ENCODE measurements around the gene GALK2.

DNA sequence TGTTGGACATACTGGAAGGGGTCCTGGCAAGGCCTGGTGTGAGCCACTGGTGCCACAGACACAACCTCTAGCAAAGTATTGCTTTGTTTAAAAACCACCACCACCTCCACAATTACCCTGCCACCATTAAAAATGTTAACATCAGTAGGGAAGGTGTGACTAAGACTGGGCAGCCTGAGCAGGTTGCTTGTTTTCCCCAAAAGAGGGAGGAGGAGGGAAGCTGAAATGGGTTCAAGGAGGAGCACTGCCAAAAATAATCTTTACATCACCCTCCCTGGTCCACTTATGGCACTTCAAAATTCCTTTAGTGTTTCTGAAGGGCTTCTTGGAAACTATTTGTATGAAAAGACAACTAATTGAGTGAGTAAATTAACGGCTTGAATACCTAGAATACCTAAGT, 153.2 kb downstream of the GALK2 start:
- TF ChIP-seq, protein P1, sequence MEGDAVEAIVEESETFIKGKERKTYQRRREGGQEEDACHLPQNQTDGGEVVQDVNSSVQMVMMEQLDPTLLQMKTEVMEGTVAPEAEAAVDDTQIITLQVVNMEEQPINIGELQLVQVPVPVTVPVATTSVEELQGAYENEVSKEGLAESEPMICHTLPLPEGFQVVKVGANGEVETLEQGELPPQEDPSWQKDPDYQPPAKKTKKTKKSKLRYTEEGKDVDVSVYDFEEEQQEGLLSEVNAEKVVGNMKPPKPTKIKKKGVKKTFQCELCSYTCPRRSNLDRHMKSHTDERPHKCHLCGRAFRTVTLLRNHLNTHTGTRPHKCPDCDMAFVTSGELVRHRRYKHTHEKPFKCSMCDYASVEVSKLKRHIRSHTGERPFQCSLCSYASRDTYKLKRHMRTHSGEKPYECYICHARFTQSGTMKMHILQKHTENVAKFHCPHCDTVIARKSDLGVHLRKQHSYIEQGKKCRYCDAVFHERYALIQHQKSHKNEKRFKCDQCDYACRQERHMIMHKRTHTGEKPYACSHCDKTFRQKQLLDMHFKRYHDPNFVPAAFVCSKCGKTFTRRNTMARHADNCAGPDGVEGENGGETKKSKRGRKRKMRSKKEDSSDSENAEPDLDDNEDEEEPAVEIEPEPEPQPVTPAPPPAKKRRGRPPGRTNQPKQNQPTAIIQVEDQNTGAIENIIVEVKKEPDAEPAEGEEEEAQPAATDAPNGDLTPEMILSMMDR (IDR thresholded peaks at IDR 0.05; ENCODE audit: poor library complexity), result no peak
- TF ChIP-seq EZH2 (IDR thresholded peaks at IDR 0.05; ENCODE audit: borderline replicate concordance), result no peak
- TF ChIP-seq EZH2phosphoT487 (IDR thresholded peaks at IDR 0.05; ENCODE audit: low read depth, severe bottlenecking, unreplicated experiment), result no peak

All from hepatocyte (in vitro differentiated cells).